Astrocyte (in vitro differentiated cells and primary cell): Measurements from ENCODE around the gene CAMK1D.

Experiments
- CTCF ChIP-seq: IDR thresholded peaks from 2 replicates; pipeline ENCODE4 v1.5.1; 2011; ENCODE audit warnings: low read depth, mild to moderate bottlenecking, inconsistent platforms, low read length, moderate library complexity; ENCODE audit not compliant: insufficient read depth
- EZH2 ChIP-seq: IDR thresholded peaks from 2 replicates; pipeline ENCODE4 v1.6.1; 2012; ENCODE audit warnings: mild to moderate bottlenecking, low read length, inconsistent platforms; ENCODE audit not compliant: insufficient read depth

GRCh38 chr10:12835709-12836108, 486.4 kb downstream of the CAMK1D start:
- TF ChIP-seq CTCF (no peak), EZH2 (no peak)
